HG02852 (cell line): ENCODE data around the gene PON1.

Experiments
- ATAC-seq: cut with Tn5 transposase; IDR thresholded peaks from one replicate; pipeline ENCODE4 v1.9.1; 2021; ENCODE audit warnings: mild to moderate bottlenecking, moderate library complexity; ENCODE audit not compliant: unreplicated experiment

PON1 gene

DNA sequence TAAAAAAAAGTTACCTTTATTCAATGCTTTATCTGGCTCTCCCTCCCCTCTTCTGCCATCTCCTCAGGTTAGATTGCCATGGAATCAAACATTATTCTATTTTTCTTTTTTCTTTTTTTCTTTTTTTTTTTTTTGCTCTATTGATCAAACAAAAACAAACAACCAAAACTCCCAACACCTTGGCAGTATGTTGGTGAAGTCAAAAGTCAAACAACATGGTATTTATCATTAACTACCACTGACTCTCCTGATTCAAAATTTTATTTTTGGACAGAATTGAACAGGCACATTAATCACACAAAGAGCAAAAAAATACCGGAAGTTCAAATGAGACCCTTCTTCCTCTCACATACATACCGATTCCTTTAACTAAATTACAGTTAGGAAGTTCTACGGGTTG lies 6.4 kb downstream of the PON1 start:
- ATAC-seq = no peak

- no peak for ATAC-seq
These were observed 6.8 kb downstream of the PON1 start for GRCh38 chr7:95317546-95317945.

GRCh38 chr7:95316588-95316987 lies 7.7 kb downstream of the PON1 start:
- ATAC-seq = peak; percentile 84

- ATAC-seq = no peak
These were observed 11.8 kb downstream of the PON1 start for GRCh38 chr7:95312561-95312960.

DNA sequence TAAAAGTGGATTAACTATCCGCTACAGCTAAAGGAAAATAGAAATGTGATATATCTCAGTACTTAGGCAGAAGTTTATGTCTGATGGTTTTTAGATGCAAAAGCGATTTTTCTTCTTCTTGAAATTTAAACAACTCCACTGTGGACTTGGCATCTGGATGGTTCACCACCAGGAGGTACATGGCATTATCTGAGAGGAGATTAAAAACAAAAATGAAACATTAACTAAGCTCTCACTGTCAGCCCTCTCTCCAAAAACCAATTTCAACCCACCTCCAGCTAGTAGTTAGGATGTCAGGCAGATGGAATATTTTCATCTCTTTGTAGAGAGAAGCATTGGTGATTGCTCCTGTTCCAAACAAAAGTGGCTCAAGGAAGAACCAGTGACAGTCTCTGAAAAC lies 12.9 kb downstream of the PON1 start:
- no peak for ATAC-seq

- no peak for ATAC-seq
These were observed 14.4 kb downstream of the PON1 start for GRCh38 chr7:95309951-95310350.

DNA sequence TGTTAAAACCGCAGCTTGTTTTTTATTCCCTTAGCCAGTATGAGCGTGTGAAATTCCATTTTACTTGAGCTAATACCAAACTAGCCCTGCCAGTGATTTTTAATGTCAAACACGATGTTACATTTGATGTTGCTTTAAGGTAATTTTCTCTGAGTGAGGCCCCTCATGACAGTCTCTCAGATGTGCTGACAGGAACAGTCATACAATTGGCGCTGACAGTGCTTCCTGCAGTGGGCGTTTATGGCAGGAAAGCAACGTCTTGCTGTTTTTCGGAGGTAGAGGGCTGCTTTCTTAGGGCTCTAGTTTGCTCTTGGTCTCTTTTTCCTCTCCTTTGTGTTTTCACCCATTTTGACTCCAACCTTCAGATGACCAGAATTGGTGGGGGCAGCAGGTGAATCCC lies 19.3 kb downstream of the PON1 start:
- ATAC-seq = no peak

DNA sequence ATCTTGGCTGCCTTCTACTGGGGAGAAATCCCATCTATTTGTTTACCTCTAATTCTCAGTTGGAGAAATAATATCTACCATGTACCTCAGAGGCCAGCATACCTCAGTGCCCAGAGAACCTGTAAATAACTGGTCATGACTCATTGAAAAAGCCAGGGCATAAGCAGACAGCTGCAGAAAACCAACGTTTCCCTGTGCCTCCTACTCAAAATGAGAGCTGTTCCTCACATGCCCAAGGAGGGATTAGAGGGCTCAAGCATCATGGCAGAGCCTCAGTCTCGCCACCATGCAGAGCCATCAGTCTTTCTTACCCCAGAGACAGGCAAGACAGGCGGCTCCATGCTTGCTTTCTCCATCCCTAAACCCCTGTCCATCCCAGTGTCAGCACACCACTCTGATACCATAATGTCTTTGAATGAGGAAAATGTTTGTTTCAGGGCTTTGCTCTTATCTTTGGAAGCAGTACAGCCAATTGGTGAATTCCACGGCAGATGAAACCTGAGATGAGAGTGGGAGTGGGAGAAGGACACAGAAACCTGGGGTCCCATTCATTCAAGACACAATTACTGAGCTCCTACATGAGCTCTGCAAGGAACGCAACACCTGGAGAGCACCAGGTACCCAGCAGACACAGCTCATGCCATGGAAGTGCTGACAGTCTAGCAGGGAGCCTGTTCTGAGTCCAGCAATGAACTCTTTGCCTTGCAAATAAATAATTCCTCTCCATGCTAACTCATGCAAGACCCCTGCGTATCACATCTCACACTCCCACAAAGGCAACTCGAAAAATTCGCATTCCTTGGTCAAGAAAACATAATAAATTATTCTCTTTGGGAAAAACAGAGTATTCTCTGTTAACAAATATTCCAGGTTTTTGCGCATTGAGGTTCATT lies 21.1 kb downstream of the PON1 start:
- no peak for ATAC-seq

DNA sequence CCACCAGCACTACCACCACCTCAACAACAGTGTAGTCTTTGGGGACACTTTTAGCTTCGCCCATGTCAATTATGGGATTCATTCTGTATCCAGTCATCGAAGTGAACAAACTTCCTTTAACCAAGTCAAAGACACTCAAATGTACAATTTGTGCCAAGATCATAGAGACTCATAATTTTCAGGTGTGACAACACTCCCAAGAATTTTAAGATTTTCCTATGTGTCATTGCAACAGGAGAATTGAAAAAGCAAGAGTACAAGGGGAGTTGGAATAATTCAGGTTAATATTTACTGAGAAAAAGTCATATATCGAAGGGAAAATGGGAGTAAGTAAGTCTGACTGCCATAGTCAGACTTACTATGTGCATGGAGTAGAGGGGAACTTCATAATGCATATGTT lies 26.2 kb downstream of the PON1 start:
- ATAC-seq = no peak

DNA sequence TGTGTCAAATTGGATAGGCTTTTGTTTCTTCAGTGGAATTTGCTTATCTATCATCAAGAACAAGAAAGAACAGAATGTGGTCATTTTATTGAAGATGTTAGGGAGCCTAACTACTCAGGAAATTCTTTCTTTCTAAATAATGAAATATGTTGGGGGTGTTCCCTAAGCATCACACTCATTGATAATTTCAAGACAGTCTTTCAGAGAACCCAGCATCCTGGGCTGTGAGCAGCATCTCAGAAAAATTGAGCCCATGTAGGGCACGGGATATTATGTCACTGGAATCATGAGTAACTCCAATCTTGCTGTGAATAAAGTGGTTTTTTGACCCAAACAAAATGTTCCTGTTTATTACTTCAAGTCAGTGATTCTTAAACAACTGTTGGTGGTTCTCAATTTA lies 27.3 kb downstream of the PON1 start:
- ATAC-seq = no peak

DNA sequence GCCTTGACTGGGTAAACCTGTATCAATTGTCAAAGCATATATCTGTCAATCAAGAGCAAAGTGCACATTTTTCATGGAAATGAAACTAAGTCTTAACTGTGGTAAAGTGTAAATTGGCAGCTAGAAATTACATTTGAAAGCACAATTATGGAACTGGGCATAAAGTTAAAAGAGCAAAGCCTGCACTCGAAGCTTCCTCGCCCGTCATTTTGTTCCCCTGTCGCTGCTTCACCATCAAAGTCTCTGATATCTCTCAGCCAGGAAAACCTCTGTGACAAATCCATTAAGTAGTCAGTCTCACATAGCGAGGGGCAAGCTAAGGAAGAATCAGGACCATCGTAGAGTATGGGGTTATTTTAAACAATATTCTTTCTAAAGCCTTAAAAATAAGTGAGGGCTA lies 27.9 kb downstream of the PON1 start:
- no peak for ATAC-seq

- ATAC-seq = no peak
These were observed 28.9 kb downstream of the PON1 start for GRCh38 chr7:95295397-95295796.

DNA sequence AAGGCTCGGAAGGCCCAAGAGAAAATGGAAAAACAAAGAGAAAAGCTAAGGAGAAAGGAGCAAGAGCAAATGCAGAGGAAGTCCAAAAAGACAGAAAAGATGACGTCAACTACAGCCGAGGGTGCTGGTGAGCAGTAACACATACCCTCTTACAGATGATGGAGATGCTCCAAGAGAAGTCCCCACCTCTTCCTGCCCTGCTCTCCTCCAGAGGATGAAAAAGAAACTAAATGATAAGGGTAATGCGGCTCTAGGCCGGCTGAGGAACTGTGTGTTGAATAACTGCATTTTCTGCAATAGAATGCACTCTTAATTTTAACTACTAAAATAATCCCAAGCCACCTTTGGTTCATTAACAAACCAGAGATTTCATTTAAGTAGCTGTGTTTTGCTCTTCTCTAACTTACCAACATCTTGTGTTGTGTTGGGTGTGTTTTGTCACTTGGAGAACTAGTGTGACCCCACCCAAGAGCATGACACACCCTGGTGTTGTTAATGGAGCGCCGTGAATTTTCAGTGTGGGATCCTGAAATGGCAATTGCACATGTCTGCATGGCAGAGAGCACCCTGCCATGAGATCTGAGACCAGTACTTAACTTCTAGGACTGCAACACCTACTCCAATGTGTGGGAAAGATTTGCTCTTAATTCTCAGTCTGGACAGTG lies 34.0 kb downstream of the PON1 start:
- ATAC-seq = no peak

GRCh38 chr7:95286096-95286495 lies 38.2 kb downstream of the PON1 start:
- ATAC-seq = no peak

GRCh38 chr7:95279417-95279816 lies 44.9 kb downstream of the PON1 start:
- no peak for ATAC-seq

- ATAC-seq = no peak
These were observed 48.2 kb downstream of the PON1 start for GRCh38 chr7:95276114-95276513.

DNA sequence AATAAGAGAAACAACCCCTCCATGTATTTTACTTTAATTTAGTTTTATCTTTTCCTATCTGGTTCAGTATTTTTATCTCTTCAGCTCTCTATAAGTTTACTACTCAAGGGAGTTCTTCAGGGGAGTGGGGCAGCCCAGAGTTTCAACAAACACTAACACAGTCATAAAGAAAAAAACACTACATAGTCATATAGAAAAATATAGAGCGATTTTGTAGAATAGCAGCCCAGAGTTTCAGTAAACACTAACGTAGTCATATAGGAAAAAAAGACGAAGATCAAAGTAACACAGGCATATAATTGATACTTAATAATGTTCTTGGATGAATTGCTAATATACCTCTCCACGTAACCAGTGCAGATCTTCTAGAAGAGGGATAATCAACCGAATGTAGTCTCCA lies 54.7 kb downstream of the PON1 start:
- ATAC-seq = no peak

- no peak for ATAC-seq
These were observed 56.6 kb downstream of the PON1 start for GRCh38 chr7:95267754-95268153.

DNA sequence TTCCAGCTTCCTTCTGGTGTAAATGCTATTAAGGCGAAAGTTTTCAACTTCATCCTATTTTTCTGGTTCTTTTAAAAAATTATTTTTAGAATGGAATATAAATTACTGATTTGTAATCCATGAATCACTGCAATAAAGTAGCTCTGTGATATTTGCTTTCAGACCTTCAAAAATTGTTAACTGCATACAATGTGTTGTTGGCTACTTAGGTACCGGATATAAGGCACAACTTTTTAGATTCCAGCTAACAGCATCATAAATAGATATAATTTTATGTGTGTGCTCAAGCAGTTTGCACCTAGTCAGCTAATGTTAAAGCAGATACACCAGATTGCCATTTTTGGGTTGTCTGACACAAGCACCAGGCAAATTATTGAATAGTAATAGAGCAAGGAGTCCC lies 58.7 kb downstream of the PON1 start:
- no peak for ATAC-seq

GRCh38 chr7:95264363-95264891 lies 59.9 kb downstream of the PON1 start:
- no peak for ATAC-seq

DNA sequence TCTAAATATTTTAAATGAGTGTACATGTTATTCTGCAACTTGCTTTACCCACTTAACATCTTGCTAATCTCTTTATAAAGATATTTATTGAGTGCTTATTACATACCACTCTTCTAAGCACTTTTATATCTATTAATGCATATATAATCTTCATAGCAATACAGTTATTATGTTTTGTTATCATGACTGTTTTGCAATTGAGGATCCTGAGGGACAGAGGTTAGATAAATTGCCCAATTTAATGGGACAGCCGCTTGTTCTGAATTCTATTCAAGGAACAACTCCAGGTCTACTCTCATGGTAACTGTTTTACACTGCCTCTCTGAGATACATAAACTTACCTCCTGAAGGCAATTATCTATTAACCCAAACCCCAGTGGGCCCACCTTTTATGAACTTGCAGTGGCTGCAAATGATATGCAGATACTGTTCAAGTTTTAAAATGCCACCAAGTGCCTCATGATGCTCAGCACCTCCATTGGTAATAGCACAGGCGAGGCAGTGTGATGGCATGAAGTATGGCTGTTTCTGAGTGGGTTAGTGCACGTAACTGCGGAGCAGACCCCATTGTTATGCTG lies 60.5 kb downstream of the PON1 start:
- no peak for ATAC-seq

DNA sequence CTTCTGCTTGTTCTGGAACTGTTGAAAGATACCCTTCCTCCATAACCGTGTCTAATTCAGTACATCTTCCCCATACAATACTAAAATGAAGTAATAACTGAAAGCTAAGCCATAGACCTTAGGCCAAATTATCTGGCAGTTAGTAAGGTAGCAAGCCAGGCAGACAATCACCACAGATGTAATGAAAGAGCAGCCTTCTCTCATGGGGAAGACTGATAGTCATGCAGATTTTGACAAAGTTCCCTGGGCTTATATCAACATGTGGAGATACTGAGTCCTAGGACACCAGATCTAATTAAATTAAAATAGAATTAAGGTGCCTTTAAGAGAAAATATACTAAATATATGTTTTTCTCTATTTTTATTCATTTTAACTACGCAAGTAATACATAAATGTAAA lies 61.5 kb downstream of the PON1 start:
- no peak for ATAC-seq
